ENCODE measurements around the gene SYCP2. TPM values are rescaled to one million over a fixed set of nuclear protein-coding genes. Genes with fewer than 3 reads are reported as not detected.

SYCP2 gene
- total RNA-seq, 1 donor from 2014 or later, result 0.60 TPM

DNA sequence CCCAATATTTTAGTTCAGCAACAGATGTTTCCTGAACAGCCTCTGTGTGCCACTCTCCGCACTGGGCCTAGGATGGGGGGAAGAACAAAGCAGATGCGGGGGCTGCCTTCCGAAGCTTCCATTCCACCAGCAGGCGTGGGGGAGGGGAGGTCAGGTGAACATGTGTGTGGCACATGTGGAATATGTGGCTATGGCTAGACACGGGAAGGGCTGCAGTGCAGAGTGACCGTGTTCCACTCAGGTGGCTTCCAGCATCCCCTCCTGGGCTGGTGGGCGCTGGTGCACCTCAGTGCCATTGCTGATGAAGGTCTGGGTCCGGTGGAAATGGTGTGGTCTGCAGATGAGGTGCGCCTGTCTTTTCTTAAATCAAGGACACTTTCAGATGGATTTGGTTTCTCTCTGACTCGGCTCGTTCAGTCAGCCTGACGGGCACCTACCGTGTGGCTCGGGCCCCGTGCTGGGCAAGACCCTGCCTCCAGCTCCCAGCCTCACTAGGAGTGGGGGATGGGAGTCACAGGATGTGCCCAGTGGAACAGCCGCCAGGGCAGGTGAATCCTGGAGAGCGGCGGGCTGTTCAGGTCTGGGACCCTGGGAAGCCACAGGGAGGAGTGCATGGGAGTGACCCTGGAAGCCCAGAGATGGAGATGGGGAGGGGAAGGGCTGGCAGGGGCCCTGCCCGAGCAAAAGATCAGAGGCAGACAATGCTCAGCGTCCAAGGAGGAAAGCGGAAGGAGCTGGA lies 111.0 kb downstream of the SYCP2 start:
- no peak for ATAC-seq

DNA sequence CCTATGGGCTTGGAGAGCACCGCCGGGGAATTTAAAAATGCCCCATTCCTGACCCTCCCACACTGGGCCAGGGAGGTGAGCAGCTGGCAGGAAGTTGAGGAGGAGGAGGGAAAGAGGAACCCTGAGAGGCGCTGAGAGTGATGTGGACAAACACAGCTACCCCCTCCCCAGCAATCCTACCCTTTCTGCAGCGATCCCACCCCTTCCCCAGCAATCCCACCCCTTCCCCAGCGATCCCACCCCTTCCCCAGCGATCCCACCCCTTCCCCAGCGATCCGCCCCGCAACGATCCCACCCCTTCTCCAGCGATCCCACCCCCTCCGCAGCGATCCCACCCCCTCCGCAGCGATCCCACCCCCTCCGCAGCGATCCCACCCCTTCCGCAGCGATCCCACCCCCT lies 111.6 kb downstream of the SYCP2 start:
- no peak for ATAC-seq

GRCh38 chr20:59821201-59821600 lies 112.2 kb downstream of the SYCP2 start:
- no peak for ATAC-seq

DNA sequence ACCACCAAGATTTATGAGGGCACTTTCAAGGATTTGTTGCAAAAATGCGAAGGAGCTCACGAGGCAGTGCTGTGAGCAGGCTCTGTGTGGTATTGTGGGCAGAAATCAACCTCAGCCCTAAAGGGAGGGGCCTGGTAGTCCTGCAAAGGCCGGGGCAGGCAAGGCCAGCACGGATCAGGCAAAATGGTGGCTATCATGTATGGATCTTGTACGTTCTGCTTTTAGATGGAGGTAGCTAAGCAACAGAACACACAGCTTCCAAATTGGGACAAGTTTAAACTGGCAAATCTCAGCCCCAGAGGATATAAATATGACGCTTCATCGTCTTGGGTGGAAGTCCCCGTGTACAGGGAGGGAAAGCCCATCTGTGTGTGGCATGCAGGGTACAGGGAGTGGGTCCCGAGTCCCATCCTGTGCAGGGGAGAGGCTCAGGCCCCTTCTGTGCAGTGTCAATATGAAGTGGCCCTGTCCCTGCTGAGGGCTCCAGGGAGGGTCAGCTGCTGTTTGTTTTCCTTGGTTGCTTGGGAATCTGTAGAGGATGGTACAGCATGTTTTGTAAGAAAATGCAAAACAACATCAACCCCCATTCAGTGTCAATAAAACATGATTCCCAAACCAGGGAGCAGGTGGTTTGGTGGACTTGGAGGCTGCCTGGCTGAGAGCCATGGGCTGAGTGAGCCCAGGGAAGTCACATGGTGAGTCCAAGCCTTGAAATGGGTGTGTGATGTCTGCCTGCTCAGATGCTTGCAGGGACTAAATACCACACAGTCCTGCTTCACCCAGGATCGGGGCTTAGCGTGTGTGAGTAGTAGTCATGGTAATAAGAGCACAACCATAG lies 113.0 kb downstream of the SYCP2 start:
- ATAC-seq, result no peak

DNA sequence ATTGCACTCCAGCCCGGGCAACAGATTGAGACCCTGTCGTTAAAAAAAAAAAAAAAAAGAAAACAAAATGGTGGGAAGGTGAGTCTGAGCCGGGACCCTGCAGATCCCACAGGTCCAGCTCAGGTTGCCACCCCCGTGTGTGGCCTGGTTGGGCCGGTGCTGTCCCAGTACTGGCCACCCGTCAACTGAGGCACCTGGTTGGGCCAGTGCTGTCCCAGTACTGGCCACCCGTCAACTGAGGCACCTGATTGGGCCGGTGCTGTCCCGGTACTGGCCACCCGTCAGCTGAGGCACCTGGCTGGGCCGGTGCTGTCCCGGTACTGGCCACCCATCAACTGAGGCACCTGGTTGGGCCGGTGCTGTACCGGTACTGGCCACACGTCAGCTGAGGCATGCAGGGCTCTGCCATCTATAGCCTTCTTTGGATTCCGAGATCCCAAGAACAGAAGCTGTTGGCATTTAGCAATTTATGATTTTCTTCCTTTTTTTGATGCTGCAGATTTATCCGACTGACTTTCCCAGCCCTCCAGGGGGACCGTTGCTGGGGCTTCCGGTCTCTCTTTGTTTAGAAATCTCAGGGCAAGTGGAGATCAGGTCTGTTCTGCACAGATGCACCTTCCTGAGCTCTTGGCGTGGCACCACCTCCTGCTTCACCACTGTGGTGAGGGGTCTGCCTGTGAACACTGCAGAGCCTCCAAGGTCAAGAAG lies 113.8 kb downstream of the SYCP2 start:
- ATAC-seq, result no peak

DNA sequence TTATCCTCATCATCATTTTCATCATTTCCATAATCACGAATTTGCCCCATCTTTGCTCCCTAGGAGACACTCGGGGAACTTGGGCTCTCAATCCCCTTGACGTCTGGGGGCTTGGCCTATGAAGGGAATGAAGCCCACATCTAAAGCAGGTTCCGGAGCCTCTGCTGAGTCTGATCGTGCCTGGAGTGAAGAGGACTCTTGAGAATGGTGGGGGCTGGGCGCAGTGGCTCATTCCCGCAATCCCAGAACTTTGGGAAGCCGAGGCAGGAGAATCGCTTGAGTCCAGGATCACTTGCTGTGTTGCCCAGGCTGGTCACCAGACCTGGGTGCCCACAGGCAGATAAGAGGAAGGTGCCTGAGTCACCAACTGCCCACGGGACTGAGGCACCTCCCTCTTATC lies 114.5 kb downstream of the SYCP2 start:
- ATAC-seq, result no peak

DNA sequence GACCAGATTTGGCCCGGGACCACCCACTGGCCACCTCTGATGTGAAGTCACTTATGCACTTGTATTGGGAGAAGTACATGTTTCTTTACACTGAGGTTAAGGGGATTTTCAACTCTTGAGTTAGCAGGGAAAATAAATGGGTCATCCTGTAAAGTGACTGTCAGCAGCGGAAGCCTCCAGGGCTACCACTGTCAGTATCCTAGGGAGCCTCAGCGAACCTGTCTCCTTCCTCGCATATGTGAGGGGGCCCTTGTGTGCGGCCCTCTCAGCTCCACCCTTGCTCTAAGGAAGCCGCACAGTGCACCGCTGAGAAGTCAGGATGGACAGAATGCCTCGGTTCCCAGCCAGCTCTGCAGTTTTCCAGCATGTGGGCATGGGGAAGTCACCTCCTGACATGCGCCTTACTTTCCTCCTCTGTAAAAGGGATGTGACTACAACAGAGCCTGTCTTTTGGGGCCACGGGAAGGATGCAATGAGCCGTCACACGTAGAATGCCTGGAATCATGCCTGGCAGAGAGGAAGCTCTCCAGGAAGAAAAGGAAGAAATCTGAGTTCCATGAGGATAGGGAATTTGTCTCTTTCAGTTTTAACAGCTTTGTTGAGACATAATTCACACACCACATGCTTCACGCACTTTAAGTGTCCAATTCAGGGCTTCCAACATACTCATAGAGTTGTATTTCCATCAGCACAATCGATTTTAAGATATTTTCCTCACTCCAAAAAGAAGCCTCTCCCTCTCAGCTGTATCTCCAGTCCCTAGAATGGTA lies 115.4 kb downstream of the SYCP2 start:
- ATAC-seq, result no peak

- ATAC-seq, result no peak
Measured at GRCh38 chr20:59817406-59817805, 116.0 kb downstream of the SYCP2 start.

- ATAC-seq, result no peak
Measured at GRCh38 chr20:59816146-59816738, 117.2 kb downstream of the SYCP2 start.

DNA sequence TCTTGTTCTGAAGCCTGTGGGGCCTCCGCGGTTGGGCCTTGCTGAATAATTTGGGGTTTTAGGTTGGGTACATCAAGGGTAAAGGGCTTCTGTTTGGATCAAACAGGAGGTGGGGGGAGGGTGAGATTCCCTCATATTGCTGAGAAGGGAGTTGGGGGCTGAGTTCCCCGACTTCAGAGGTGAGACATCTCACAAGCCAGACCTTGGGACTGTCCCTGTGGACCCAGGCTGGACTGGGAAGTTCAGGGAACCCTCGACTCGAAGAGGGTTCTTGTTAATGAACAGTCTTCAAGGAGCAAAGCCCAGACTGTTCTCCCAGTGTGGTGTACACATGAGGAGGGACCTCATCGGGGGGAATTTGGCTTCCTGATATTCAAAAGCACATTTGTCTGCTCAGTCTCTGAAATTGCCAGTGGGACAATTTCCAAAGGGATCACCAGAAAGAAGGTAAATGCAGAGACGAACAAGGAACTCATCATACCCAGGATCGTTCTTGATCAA lies 118.5 kb downstream of the SYCP2 start:
- ATAC-seq, result no peak

DNA sequence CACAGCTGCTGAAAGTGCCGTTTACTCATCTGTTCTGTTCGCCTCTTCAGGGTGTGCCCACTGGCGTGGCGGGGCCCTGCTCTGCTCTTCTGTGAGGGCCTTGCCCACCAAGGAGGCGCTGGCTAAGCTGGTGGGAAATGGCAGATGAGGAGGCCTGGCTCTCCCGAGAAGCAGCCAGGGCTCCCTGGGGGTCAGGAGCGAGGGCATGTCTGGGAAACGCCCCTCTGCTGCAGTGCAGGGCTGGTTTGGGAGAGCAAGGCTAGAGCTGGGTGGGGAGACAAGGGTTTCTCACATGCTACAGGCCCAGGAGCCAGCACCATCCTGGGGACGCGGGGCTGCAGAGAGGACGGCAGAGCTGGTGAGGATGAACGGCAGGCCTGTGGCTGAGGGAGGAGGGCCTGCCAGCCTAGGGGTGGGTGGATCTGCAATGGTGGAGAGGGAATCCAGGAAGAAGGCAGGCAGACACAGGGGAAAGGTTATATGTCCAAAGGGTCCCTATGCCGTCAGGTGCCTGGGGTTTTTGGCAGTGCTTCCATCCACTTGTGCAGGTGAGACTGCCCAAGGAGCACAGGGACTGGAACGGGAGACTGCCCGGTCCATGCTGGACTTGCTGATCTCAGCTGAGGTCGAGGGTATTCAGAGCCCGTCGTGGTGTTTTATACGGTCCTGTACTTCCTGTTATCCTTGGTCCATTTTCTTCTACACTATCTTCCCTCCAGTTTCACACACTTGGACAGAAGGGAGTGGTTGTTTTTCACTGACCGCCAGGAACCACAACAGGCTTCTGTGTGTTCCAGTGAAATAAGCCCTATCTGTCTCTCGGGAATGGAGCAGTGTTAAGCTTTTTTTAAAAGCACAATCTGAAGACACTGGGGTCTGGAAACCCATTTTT lies 119.2 kb downstream of the SYCP2 start:
- ATAC-seq, result no peak

Other genes starting within 250 kb of the SYCP2 start
- gene PPP1R3D, start 6.7 kb upstream of the SYCP2 start, total RNA-seq, result 8.6 TPM
- gene FAM217B, start 6.8 kb upstream of the SYCP2 start, total RNA-seq, result 11.0 TPM
- 1.3 TPM for gene CDH26, start 24.8 kb upstream of the SYCP2 start, total RNA-seq

All from esophagus mucosa (tissue), 1 donor.